Measurements from ENCODE around the gene CTNNA3.

CTNNA3 gene

GRCh38 chr10:65949526-65949925 lies 1746.5 kb downstream of the CTNNA3 start:
- DNase-seq (ENCODE audit: low read depth), result no peak
- TF ChIP-seq, protein P1, sequence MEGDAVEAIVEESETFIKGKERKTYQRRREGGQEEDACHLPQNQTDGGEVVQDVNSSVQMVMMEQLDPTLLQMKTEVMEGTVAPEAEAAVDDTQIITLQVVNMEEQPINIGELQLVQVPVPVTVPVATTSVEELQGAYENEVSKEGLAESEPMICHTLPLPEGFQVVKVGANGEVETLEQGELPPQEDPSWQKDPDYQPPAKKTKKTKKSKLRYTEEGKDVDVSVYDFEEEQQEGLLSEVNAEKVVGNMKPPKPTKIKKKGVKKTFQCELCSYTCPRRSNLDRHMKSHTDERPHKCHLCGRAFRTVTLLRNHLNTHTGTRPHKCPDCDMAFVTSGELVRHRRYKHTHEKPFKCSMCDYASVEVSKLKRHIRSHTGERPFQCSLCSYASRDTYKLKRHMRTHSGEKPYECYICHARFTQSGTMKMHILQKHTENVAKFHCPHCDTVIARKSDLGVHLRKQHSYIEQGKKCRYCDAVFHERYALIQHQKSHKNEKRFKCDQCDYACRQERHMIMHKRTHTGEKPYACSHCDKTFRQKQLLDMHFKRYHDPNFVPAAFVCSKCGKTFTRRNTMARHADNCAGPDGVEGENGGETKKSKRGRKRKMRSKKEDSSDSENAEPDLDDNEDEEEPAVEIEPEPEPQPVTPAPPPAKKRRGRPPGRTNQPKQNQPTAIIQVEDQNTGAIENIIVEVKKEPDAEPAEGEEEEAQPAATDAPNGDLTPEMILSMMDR (IDR thresholded peaks at IDR 0.05; ENCODE audit: insufficient read depth, low read depth, low read length, missing control alignments), result no peak
- no peak overlapping the region for H3K4me3 ChIP-seq (ENCODE audit: low read length)

DNA sequence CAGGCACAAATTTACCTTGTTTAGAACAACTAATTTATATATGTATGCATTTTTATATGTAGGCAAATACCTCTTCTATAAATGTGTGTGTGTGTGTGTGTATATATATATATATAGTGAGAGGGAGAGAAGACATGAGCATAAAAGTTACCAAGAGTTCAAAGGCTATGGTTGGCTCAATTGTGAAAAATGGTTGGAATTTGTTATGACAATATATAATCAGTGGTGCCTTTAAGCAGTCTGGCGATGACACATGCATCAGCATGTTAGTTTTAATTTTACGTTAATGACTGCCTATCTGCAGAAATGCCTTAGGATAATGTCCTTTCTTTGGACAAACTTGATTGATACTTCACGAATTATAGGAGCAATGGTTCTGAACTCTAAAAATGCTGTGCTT lies 1750.9 kb downstream of the CTNNA3 start:
- peak; percentile 15 for DNase-seq (ENCODE audit: low read depth)
- TF ChIP-seq, protein P1 (IDR thresholded peaks at IDR 0.05; ENCODE audit: insufficient read depth, low read depth, low read length, missing control alignments), result no peak
- no peak overlapping the region for H3K4me3 ChIP-seq (ENCODE audit: low read length)

DNA sequence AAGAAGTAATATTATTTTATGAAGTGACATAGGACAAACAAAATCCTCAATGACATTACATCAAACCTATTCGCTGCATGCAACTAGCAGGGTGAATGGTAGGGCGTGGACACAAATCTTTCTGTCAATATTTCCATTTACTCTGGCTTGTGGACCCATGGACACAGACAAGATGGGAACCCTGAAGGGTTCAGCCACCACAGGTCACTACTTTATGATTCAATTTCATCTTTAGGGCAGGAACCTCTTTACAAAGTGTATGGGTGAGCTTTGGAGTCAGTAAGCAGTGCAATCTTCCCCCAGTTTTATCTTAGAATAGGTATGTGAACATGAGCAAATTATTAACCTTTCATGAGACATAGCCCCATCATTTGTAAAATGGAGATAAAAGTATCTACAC lies 1752.5 kb downstream of the CTNNA3 start:
- H3K4me3 ChIP-seq (ENCODE audit: low read length), result no peak overlapping the region
- TF ChIP-seq, protein P1 (IDR thresholded peaks at IDR 0.05; ENCODE audit: insufficient read depth, low read depth, low read length, missing control alignments), result no peak
- no peak for DNase-seq (ENCODE audit: low read depth)

- DNase-seq (ENCODE audit: low read depth), result no peak
- no peak overlapping the region for H3K4me3 ChIP-seq (ENCODE audit: low read length)
- TF ChIP-seq, protein P1 (IDR thresholded peaks at IDR 0.05; ENCODE audit: insufficient read depth, low read depth, low read length, missing control alignments), result no peak
Observed at GRCh38 chr10:65940816-65941662, 1755.0 kb downstream of the CTNNA3 start.

DNA sequence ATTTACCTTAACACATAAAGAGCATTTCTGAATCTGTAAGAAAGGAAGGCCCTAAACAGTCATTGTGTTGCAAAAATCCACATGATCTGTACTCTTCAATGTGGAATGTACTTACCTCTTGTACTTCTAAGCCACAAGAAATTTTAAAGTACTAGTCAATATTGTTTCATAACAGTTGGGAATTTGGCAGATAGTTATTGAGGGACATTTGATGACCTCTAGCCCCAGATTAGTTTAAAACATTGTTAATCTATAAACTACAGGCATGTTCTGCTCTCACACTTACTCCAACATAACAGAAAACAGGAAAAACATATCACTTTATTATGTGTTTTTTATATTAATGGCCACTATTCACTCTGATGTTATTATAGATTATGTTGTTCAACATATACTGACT lies 1755.9 kb downstream of the CTNNA3 start:
- no peak overlapping the region for H3K4me3 ChIP-seq (ENCODE audit: low read length)
- no peak for DNase-seq (ENCODE audit: low read depth)
- TF ChIP-seq, protein P1 (IDR thresholded peaks at IDR 0.05; ENCODE audit: insufficient read depth, low read depth, low read length, missing control alignments), result no peak

GRCh38 chr10:65931291-65932070 lies 1764.5 kb downstream of the CTNNA3 start:
- TF ChIP-seq, protein P1 (IDR thresholded peaks at IDR 0.05; ENCODE audit: insufficient read depth, low read depth, low read length, missing control alignments), result no peak
- DNase-seq (ENCODE audit: low read depth), result no peak
- H3K4me3 ChIP-seq (ENCODE audit: low read length), result no peak overlapping the region

All from epithelial cell of esophagus (primary cell).